HFFc6 (cell line): ENCODE results near the gene LARGE1. TPM values are rescaled to one million over a fixed set of nuclear protein-coding genes. Genes with fewer than 3 reads are reported as not detected.

Source experiments
- DNase-seq: peaks from one replicate; pipeline ENCODE4 v3.0.0-alpha.2; 2018
- H3K27ac Mint-ChIP-seq: 2 replicates; pipeline ENCODE4 v1.8.0; 2020; ENCODE audit warnings: mild to moderate bottlenecking, mixed read lengths
- H3K27me3 Mint-ChIP-seq: 2 replicates; pipeline ENCODE4 v1.8.0; 2021; ENCODE audit warnings: mild to moderate bottlenecking, moderate library complexity, mixed read lengths; ENCODE audit not compliant: insufficient read depth
- H3K36me3 Mint-ChIP-seq: 2 replicates; pipeline ENCODE4 v1.8.0; 2021; ENCODE audit warnings: low read depth, mixed read lengths
- H3K4me1 Mint-ChIP-seq: 2 replicates; pipeline ENCODE4 v1.8.0; 2020; ENCODE audit warnings: low read depth, mixed read lengths
- H3K4me3 Mint-ChIP-seq: 2 replicates; pipeline ENCODE4 v1.8.0; 2020; ENCODE audit warnings: mild to moderate bottlenecking, moderate library complexity, mixed read lengths
- H3K9me3 Mint-ChIP-seq: 2 replicates; pipeline ENCODE4 v1.8.0; 2020; ENCODE audit warnings: mild to moderate bottlenecking, mixed read lengths
- total RNA-seq, 6 experiments: library from RNA; stranded (reverse); fragmentation: NEBNext Ultra II Directional; extraction: Animal tissue kit (Norgen Biotek cat#: 25700); gene quantifications; 2 replicates in 1 of 6; 3 replicates in 5 of 6; pipeline ENCODE4 v1.2.3, GENCODE V29; 2021
- TF ChIP-seq, protein P1 (sequence below): fragments of 200-600 bp; sonication (generic); IDR thresholded peaks from 2 replicates; pipeline ENCODE4 v1.5.0; 2021; ENCODE audit warnings: antibody characterized with exemption, mild to moderate bottlenecking

LARGE1 gene
- total RNA-seq, 6 experiments from 2014 or later = 4.9 to 7.3 (median 6.5) TPM

- Mint-ChIP-seq H3K9me3 (peaks cover 79% of the 10 kb centered on the region), H3K4me1 (no peaks in the 10 kb centered on the region), H3K4me3 (no peak overlapping the region), H3K27me3 (no peaks in the 10 kb centered on the region; the same call in 1 of the 2 replicates), H3K36me3 (peaks cover 9% of the 10 kb centered on the region), H3K27ac (no peak overlapping the region)
- DNase-seq = no peak
- TF ChIP-seq, protein P1, sequence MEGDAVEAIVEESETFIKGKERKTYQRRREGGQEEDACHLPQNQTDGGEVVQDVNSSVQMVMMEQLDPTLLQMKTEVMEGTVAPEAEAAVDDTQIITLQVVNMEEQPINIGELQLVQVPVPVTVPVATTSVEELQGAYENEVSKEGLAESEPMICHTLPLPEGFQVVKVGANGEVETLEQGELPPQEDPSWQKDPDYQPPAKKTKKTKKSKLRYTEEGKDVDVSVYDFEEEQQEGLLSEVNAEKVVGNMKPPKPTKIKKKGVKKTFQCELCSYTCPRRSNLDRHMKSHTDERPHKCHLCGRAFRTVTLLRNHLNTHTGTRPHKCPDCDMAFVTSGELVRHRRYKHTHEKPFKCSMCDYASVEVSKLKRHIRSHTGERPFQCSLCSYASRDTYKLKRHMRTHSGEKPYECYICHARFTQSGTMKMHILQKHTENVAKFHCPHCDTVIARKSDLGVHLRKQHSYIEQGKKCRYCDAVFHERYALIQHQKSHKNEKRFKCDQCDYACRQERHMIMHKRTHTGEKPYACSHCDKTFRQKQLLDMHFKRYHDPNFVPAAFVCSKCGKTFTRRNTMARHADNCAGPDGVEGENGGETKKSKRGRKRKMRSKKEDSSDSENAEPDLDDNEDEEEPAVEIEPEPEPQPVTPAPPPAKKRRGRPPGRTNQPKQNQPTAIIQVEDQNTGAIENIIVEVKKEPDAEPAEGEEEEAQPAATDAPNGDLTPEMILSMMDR = no peak
These were observed 126.8 kb downstream of the LARGE1 start for GRCh38 chr22:33793475-33793874.

DNA sequence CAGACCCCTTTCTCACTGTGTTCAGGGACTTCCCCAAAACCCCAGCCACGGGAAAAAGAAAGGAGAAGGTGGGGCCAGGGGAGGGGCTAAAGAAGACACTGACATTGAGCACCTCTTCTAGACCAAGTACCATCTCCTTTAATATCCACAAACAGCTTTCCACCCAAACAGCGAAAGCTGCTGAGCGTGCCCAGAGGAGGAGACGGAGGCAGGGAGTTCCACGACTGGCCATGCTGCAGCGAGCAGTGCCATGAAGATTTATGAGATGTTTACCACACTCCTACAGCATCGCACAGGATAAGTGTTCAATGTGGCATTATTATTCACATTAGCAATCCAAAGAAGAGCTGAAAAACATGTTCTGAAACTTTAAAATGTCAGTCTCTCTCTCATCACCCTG is 127.4 kb downstream of the LARGE1 start:
- Mint-ChIP-seq H3K36me3 (peaks cover 15% of the 10 kb centered on the region), H3K27ac (no peak overlapping the region), H3K4me3 (no peak overlapping the region), H3K27me3 (no peaks in the 10 kb centered on the region; the same call in 1 of the 2 replicates), H3K4me1 (no peaks in the 10 kb centered on the region), H3K9me3 (peaks cover 79% of the 10 kb centered on the region)
- DNase-seq = no peak
- TF ChIP-seq, protein P1 = no peak

- H3K9me3 Mint-ChIP-seq = peaks cover 62% of the 10 kb centered on the region
- peaks cover 2% of the 10 kb centered on the region; the same call in 1 of the 2 replicates for H3K27me3 Mint-ChIP-seq
These were observed 130.5 kb downstream of the LARGE1 start for GRCh38 chr22:33789690-33790253.

GRCh38 chr22:33788927-33789326 is 131.3 kb downstream of the LARGE1 start:
- TF ChIP-seq, protein P1 = no peak
- Mint-ChIP-seq H3K4me1 (peaks cover 7% of the 10 kb centered on the region), H3K9me3 (peaks cover 57% of the 10 kb centered on the region), H3K4me3 (no peak overlapping the region), H3K36me3 (peaks cover 9% of the 10 kb centered on the region), H3K27me3 (peaks cover 2% of the 10 kb centered on the region; the same call in 1 of the 2 replicates), H3K27ac (no peak overlapping the region)
- no peak for DNase-seq

More at GRCh38 chr22:33789690-33790253, 130.5 kb downstream of the LARGE1 start:
- Mint-ChIP-seq H3K27ac (no peak overlapping the region), H3K36me3 (peaks cover 9% of the 10 kb centered on the region), H3K4me1 (peaks cover 7% of the 10 kb centered on the region), H3K4me3 (no peak overlapping the region)
- TF ChIP-seq, protein P1 = no peak
- no peak for DNase-seq

DNA sequence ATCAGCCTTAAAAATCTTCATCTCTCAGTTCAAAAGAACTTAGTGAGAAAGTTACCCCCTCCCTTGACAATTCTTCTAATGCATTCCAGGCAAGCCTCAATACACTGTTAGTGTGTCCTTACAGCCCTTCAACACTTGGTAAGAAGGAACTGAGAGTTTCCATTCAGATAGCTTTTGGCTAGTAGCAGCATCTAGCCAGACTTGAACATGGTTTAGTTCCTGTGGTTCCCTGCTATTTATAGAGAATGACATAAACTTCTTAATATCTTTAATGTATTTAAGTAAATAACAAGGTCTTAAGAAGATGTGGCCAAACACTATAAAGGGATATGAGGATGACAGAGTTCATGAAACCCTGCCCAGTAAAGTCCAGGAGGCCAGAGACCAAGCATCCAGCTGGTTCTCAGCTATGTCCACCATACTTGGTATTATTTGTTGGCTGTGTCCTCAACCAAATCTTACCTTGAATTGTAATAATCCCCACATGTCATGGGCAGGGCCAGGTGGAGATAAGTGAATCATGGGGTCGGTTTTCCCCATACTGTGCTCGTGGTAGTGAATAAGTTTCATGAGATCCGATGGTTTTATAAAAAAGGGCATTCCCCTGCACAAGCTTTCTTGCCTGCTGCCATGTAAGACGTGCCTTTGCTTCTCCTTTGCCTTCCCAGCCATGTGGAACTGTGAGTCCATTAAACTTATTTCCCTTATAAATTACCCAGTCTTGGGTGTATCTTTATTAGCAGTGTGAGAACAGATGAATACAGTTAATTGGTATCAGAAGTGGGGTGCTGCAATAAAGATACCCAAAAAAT is 132.4 kb downstream of the LARGE1 start:
- H3K27ac Mint-ChIP-seq = no peak overlapping the region
- peaks cover 2% of the 10 kb centered on the region; the same call in 1 of the 2 replicates for H3K27me3 Mint-ChIP-seq
- H3K4me3 Mint-ChIP-seq = no peak overlapping the region
- TF ChIP-seq, protein P1 = no peak
- H3K4me1 Mint-ChIP-seq = peaks cover 7% of the 10 kb centered on the region
- DNase-seq = no peak
- peaks cover 9% of the 10 kb centered on the region for H3K36me3 Mint-ChIP-seq
- peaks cover 51% of the 10 kb centered on the region for H3K9me3 Mint-ChIP-seq
